D721Med (cell line): ENCODE data around the gene NCAM2.

Source experiments
- DNase-seq: peaks from one replicate; pipeline ENCODE4 v3.0.0; 2011; ENCODE audit warnings: low spot score; ENCODE audit not compliant: insufficient read length
- FAIRE-seq: peaks from 2 replicates; lab custom pipeline; 2011; peaks lifted over from hg19 to GRCh38; lab: Jason Lieb, UNC
- CTCF ChIP-seq: IDR thresholded peaks from 2 replicates; pipeline ENCODE4 v1.5.1; 2012; ENCODE audit warnings: mild to moderate bottlenecking, control low read depth; ENCODE audit not compliant: insufficient read depth; ENCODE audit errors: missing control alignments

The NCAM2 gene

GRCh38 chr21:21559285-21560045 lies 561.3 kb downstream of the NCAM2 start:
- FAIRE-seq = no peak
- no peak for TF ChIP-seq CTCF

More at GRCh38 chr21:21559285-21560045, 561.3 kb downstream of the NCAM2 start:
- DNase-seq = no peak
